Right ventricle myocardium inferior (tissue), 1 donor: ENCODE data around the gene DDX18. TPM values are rescaled to one million over a fixed set of nuclear protein-coding genes. Genes with fewer than 3 reads are reported as not detected.

Experiments
- ATAC-seq: fragments of 200-7000 bp; cut with Tn5 transposase; one replicate; pipeline ENCODE4 v1.9.1; 2020; ENCODE audit warnings: mild to moderate bottlenecking, moderate library complexity
- DNase-seq: peaks from one replicate; pipeline ENCODE4 v3.0.0; 2021; ENCODE audit errors: missing footprints
- intact Hi-C: fragments of 100-400 bp; cut with DNase I; formaldehyde crosslinking; loops from one replicate; pipeline ENCODE4 v1.11.0; 2022
- total RNA-seq: library from RNA; stranded (reverse); fragmentation: NEBNext Ultra II Directional; extraction: Animal tissue kit (Norgen Biotek cat#: 25700); gene quantifications from one replicate; pipeline ENCODE4 v1.2.1, GENCODE V29; 2021
- donor health status: DM: no; HTN: yes; CAD: no; lungs with severe emphysema.

DDX18 gene
- total RNA-seq, 1 donor from 2014 or later, result 27.3 TPM

DNA sequence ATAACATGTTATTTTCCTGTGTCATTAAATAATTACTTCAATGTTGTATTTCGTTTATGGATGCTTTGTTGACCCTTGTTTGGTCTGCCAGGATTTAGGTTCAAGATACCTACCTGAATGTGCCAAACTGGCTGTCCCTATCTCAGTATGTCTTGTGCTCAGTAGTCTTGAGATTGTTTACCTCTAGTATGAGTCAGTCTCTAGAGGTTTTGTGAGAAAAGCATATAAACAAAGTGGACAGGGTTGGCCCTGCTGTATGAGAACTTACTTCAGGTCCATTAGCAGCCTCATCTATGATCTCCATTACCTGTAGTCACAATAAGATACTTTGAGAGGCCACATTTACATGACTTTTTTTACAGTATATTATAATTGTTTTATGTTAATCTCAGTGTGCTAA, 17.8 kb downstream of the DDX18 start:
- intact Hi-C loops, result loop anchor here (10.0 kb wide), 1 partner anchor 102 kb away; no protein-coding TSS in a partner anchor
- ATAC-seq (no peak), DNase-seq (no peak)

DNA sequence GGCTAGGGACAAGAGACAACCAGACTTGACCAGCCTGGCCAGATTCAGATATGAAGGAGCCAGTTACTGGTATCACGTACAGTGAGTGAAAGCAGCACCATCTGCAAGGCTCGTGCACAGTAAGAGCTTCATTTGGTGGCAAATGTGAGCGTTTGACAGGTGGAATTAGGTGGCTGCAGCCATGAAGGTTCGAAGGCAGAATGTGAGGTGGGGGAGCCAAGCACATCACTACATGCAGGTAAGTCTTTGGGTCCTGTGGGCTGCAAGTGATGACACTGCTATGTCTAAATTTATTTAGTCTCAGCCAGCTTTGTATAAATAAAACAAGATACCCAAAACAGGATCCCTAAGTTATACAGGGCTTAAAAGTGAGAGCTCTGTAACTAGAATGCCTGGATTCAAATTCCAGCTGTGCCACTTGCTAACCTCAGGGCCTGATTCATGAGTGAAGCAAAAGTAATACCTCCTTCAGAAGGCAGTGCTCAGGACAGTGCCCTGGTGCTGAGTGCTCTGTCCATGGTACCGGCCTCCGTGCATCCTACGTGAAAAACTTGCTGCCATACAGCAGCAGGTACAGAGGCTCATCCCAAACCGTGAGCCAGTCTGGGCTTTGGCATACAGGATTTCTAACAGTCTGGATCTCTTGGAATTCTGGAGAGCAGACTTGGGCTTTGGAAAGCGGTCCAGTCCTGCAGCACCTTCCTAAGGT, 18.6 kb downstream of the DDX18 start:
- no peak for ATAC-seq
- intact Hi-C loops, result loop anchor here (10.0 kb wide), 1 partner anchor 102 kb away; no protein-coding TSS in a partner anchor
- DNase-seq, result no peak

DNA sequence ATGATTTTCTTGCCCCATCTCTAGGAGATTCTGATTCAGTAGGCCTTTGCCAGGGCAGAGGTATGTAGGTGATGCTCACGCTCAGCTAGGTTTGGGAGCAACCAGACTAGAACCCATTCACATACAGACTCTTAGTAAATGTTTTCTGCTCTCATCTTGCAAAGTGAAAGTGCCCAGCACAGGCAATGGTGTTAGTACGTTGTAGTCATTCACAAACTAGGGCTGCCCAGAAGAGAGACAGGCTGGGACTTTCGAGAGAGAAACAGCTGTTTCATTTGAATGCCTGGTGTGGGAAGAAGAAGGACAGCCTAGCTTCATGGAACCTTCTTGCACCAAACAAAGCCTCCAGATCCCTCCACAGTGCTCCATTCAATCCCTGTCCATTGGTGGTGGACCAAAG, 19.4 kb downstream of the DDX18 start:
- no peak for DNase-seq
- intact Hi-C loops, result loop anchor here (10.0 kb wide), 1 partner anchor 101 kb away; no protein-coding TSS in a partner anchor
- ATAC-seq, result no peak

DNA sequence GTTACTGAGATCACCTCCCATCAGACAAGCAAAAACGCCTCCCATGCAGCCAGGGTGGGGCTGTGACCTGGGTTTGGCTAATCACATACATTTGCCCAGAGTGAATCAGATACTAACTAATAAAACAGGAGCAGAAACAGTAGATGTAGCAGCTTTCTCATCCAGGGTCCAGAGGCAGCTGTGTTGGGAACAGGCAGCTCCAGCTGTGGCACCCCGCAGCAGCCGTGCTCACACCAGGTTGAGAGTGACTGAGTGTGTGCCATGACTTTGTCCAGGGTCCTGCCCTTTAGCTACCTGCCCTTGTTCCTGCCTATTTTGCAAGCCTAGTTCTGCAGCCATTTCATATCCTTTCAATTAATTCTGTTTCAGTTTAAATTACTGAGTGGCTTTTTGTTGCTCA, 20.5 kb downstream of the DDX18 start:
- intact Hi-C loops, result loop anchor here (5.0 to 10.0 kb wide), 2 partner anchors 100 to 167 kb away; no protein-coding TSS in a partner anchor
- ATAC-seq, result no peak
- DNase-seq, result no peak

DNA sequence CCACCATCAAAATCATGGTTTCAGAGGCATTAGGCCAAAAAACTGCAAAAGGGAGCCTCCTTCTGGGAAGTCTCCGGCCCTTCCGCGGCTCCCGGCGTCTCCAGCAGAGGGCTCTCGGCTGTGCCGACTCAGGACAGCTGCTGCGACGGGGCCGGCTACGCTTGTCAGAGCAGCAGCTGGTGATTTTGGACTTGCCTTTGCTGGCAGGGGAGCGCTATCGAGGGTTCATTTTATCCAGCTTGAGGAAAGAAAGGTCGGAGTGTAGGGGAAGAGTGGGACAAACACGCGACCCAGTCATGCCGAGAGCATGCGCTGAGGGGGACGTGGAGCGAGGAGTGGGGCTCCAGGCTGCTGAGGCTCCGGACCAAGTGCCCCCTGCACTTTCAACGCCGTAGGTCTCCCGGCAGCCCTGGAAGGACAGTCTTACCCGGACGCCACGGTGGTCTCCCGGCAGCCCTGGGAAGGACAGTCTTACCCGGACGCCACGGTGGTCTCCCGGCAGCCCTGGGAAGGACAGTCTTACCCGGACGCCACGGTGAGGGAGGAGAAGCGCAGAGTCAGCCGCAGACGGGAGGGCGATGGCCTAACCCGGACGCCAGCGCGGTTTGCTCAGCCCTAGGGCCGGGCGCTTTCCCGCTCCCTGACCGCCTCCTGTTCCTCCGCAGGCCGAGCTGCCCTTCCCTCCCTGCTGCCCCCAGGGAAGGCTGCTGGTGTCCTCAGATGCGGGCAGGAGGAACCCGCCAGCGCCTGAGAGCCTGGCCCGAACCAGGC, 21.7 kb downstream of the DDX18 start:
- peak; percentile 91 for DNase-seq
- ATAC-seq, result peak; percentile 97
- intact Hi-C loops, result loop anchor here (5.0 to 10.0 kb wide), 2 partner anchors 99 to 166 kb away; no protein-coding TSS in a partner anchor

DNA sequence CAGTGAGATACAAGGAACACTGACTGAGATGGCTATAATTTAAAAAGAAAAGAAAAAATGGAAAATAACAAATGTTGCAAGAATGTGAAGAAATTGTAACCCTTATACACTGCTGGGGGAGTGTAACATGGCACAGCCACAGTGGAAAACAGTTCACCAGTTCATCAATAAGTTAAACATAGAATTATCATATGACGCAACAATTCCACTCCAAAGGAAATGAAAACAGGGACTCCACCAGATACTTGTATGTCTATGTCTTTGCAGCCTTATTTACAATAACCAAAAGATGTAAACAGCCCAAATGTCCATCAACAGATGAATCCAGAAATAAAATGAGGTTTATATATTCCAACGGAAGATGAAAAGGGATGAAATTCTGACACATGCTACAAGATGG, 30.8 kb downstream of the DDX18 start:
- no peak for DNase-seq
- intact Hi-C loops, result no loop called here
- ATAC-seq, result no peak

DNA sequence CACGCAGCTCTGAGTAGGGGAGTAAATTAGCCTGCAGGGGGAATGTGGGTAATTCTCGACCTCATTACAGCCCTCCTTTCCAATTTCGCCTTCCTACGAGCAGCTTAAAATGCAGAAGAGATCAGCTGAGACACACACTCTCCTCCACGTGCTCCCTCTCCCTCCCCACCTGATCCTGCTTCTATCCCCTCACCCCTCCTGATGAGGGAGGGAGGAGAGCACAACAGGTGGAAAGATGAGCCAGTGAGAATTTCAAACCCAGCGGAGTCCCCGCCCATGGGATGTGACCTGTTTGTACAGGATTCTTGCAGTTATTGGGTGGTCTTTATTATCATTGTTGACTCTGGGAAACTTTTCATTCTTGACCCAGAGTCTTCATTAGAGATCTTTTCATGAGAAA, 35.5 kb downstream of the DDX18 start:
- no peak for DNase-seq
- intact Hi-C loops, result no loop called here
- ATAC-seq, result no peak

DNA sequence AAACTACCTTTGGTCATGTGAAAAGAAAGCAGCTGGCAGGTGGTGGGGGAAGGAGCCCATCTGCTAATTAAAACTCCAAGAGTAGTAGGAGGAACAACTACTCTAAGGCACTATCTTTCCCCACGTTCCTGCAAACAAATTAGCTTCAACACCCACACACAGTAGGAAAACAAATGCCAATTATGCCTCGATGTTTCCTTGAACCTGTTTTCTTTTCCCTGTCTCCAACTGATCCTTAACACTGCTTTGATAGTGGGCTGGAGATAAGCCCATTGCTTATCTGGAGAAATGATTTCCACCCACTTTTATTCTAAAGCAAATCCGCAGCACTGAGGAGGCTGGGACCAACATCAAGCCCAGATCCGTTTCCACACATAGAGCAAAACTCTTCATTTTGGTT, 36.0 kb downstream of the DDX18 start:
- ATAC-seq (no peak), DNase-seq (no peak)
- intact Hi-C loops, result no loop called here

DNA sequence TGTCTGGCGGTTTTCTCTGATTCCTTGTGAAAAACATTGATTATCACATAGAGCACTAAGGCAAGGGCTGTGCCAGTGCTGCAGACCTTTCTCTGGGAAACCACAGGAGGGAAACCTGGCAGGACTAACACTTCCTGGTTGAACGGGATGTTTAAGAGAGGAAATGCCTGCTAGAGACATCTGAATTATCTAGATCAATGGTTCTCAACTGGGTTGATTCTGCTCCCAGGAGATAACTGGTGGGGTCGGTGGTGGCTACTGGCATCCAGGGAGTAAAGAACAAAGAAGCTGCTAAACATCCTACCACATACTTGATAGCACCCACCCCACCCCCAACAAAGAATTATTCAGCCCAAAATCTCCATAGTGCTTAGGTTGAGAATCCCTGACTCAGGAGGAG, 37.5 kb downstream of the DDX18 start:
- no peak for ATAC-seq
- DNase-seq, result no peak
- intact Hi-C loops, result no loop called here

DNA sequence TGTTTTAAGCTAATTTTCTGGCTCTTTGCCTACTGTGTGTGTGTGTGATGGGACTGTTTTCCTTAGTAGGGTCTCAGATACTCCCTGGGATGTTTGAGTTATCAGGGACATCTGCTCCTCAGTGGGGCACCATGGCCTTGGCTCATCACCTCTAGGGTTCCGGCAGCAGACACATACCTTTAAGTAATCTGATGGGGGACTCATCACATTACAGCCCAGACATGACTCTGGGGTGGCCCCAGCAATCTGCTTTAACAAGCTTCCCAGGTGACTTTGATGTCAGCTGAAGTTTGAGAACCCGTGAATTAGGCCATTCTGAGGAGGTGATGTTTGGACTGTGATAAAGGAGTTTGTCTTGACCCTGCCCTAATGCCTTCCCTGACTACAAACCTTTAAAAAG, 38.8 kb downstream of the DDX18 start:
- no peak for DNase-seq
- intact Hi-C loops, result no loop called here
- ATAC-seq, result no peak

DNA sequence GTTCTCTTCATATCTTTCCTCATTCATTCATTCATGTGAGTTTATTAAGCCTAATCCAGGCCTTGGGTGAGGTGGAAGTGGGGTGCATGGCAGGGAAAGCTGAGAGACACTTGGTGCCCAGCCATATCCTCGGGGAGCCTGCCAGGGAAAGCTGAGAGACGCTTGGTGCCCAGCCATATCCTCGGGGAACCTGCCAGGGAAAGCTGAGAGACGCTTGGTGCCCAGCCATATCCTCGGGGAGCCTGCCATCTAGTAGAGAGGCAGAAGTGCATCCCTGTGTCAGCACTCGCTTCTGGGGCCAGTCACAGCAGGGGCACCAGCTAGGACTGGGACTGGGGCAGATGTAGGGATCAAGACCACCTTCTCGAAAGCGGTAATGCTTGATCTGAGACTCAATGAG, 39.4 kb downstream of the DDX18 start:
- DNase-seq, result no peak
- intact Hi-C loops, result no loop called here
- no peak for ATAC-seq

DNA sequence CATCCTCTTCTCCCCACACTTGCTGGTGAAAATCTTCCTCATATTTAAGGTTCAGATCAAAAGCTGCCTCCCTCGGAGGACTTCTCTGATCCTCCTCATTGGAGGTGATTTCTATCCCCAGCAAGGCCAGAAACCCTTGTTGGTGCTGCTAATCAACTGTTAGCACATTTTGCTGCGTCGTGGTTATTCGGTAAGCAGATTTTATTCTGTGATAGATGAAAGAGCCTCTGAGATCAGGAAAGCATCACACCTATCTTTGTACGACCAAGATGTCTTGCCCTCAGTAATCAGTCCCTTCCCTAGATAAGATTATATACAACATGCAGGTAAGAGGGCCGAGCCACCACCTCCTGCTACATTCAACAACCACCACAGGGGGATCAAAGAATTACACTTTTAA, 40.1 kb downstream of the DDX18 start:
- ATAC-seq, result no peak

DNA sequence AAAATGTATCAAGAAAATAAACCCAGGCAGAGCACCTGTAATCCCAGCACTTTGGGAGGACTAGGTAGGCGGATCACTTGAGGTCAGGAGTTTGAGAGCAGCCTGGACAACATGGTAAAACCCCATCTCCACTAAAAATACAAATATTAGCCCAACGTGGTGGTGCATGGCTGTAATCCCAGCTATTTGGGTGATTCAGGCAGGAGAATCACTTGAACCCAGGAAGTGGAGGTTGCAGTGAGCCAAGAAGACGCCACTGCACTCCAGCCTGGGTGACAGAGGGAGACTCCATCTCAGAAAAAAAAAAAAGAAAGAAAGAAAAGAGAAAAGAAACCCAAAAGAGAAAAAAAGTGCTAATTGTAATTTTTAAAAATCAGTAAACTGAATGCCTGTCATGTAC, 41.4 kb downstream of the DDX18 start:
- ATAC-seq, result no peak
- intact Hi-C loops, result no loop called here
- DNase-seq, result no peak

More for the DNA sequence above, 40.1 kb downstream of the DDX18 start:
- intact Hi-C loops, result no loop called here
- DNase-seq, result no peak

DNA sequence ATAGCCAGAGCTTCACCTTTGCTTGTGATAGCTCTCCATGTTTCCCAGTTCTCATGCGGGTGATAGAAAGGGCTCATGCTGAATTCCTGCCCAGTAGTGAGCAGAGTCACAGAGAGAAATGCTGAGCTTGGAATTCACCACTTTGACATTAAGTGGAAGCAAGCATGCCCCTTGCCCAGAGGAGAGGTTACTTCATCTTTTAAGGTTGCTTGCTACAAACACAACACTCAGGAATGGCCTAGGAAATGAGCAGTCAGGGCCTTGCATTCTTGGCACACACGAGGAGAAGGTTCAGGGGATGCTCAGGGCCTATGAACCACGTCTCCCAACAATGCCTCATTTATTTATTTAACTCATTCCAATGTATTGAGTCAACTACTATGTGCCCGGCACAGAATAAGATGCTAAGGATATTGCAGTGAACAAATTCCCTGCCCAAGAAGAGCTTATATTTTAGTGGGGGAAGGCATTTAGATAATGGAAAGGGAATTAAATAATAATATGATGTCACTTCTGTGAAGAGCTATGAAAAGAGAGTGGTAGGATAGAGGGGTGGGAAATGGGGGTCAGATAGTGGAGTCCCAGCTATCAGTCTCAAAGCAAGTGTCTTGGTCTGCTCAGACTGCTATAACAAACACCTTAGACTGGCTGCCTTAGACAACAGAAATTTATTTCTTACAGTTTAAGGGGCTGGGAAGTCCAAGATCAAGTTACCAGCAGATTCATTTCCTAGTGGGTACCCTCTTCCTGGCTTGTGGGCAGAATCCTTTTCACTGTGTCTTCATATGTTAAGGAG, 42.1 kb downstream of the DDX18 start:
- DNase-seq (no peak), ATAC-seq (no peak)
- intact Hi-C loops, result no loop called here

DNA sequence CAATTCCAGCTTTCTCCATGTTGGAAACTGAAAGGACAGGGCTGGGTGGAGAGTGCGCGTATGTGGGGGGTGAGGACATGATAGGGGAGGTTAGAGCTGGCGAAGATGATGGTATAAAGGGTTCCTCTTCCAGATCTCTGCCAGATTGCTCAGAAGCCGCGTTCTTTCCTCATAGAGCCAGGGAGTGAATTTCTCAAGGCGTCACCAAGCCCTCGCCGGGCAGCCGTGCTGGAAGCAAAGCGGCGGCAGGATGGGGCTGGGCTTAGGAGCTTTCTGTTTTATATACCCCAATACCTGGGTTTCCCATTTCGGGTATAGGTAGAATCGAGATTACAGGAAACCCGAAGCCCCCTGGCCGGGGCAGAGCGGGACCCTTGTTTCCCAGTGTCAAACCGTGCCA, 43.8 kb downstream of the DDX18 start:
- DNase-seq, result no peak
- ATAC-seq, result no peak
- intact Hi-C loops, result no loop called here

DNA sequence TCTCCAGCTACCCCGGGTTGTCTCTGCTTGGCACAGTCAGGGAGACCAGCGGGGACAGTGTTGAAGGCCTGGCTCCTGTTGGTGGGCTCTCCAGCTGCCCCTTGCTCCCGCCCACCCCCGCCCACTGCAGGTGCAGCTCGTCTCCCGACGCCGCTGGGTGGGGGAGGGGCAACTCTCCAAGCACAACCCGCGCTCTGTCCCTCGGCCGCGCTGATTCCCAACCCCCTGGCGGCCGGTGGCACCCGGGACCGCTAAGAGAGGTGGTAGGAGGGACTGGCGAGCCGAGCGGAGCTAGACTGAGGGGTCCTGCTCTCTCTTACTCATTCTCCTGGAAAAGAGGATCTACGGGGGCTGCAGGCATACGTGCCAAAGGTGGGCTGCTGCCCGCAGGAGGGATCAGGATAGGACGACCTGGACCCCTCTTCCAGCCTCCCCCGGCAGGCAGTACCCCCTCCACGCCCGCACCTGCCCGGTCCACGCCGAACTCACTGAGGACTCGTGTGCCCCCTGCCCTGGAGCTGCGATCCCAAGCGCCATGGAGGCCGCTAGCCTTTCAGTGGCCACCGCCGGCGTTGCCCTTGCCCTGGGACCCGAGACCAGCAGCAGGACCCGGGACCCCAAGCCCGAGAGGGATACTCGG, 44.5 kb downstream of the DDX18 start:
- DNase-seq (no peak), ATAC-seq (no peak)
- intact Hi-C loops, result no loop called here

DNA sequence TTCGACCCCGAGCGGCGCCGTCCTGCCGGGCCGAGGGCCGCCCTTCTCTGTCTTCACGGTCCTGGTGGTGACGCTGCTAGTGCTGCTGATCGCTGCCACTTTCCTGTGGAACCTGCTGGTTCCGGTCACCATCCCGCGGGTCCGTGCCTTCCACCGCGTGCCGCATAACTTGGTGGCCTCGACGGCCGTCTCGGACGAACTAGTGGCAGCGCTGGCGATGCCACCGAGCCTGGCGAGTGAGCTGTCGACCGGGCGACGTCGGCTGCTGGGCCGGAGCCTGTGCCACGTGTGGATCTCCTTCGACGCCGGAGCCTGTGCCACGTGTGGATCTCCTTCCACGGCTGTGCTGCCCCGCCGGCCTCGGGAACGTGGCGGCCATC, 45.0 kb downstream of the DDX18 start:
- ATAC-seq (no peak), DNase-seq (peak; percentile 58)
- intact Hi-C loops, result no loop called here

DNA sequence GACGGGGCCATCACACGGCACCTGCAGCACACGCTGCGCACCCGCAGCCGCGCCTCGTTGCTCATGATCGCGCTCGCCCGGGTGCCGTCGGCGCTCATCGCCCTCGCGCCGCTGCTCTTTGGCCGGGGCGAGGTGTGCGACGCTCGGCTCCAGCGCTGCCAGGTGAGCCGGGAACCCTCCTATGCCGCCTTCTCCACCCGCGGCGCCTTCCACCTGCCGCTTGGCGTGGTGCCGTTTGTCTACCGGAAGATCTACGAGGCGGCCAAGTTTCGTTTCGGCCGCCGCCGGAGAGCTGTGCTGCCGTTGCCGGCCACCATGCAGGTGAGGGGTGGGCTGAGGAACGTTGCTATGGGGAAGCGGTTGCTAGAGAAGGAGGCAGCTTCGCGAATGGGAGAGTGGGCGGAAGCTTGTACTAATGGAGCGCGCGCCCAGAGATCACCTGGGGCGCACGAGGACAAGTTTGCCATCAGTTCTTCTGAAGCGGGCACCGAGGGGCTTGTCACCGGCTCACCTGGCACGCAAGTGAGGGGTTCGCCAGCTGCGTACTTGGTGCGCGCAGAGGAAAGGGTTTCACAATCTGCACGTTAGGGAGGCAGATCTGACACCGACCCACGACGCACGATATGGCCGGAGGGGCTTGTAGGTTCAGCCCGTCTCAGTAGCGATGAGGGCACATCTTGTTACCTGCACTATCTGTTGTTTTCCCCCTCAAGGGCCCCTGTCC, 45.6 kb downstream of the DDX18 start:
- intact Hi-C loops, result no loop called here
- DNase-seq, result no peak
- no peak for ATAC-seq
